ENCODE measurements around the gene SCO1.

Gene SCO1

DNA sequence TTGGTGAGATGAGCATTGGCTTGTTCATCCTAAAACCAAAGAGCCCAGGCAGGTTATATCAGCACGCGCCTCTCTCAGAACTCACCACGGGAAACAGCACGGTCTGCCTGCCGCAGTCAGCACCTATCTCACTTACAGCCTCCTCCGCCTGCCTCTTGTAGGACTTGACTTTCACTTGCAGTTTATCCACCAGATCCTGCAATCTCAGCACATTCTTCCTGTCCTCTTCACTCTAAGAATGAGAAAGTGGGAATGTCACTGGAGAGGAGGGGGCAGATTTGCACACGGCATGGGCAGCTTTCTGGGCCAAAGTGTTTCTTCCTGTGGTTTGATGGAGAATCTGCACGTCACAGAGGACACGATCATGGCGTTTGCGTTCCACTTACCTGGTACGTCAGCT lies 67.6 kb downstream of the SCO1 start:
- no peak overlapping the region for H3K27ac ChIP-seq
- CTCF ChIA-PET = interaction anchor here (0.6 to 2.4 kb wide), 3 partner anchors 17 to 1351 kb away, joined by 3 to 13 read pairs (median 4); no protein-coding TSS in a partner anchor
- POLR2A ChIA-PET (ENCODE audit: low non-redundant PET) = no interaction called here
- DNase-seq (ENCODE audit: low spot score) = no peak
- TF ChIP-seq, protein P1, sequence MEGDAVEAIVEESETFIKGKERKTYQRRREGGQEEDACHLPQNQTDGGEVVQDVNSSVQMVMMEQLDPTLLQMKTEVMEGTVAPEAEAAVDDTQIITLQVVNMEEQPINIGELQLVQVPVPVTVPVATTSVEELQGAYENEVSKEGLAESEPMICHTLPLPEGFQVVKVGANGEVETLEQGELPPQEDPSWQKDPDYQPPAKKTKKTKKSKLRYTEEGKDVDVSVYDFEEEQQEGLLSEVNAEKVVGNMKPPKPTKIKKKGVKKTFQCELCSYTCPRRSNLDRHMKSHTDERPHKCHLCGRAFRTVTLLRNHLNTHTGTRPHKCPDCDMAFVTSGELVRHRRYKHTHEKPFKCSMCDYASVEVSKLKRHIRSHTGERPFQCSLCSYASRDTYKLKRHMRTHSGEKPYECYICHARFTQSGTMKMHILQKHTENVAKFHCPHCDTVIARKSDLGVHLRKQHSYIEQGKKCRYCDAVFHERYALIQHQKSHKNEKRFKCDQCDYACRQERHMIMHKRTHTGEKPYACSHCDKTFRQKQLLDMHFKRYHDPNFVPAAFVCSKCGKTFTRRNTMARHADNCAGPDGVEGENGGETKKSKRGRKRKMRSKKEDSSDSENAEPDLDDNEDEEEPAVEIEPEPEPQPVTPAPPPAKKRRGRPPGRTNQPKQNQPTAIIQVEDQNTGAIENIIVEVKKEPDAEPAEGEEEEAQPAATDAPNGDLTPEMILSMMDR (conservative IDR thresholded peaks at IDR 0.05; ENCODE audit: low read depth) = no peak

DNA sequence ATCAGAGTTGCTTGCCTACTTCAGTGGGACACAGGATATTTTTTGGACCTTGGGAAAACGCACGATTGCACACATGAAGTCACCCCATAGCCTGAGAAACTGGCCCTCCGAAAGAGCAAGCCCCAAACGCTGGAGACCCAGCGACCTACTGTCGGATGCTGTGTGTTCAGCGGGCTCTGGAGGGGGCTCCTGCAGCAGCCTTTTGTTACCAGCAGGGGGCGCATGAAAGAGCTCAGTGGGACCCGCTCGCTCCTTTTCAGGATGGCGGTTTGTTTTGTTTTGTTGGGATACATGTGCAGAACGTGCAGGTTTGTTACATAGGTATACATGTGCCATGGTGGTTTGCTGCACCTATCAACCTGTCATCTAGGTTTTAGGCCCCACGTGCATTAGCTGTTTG lies 68.6 kb downstream of the SCO1 start:
- DNase-seq (ENCODE audit: low spot score) = no peak
- H3K27ac ChIP-seq = no peak overlapping the region
- POLR2A ChIA-PET (ENCODE audit: low non-redundant PET) = no interaction called here
- TF ChIP-seq, protein P1 (conservative IDR thresholded peaks at IDR 0.05; ENCODE audit: low read depth) = no peak
- CTCF ChIA-PET = interaction anchor here (1.9 kb wide), 1 partner anchor 18 kb away, joined by 6 read pairs; no protein-coding TSS in a partner anchor

DNA sequence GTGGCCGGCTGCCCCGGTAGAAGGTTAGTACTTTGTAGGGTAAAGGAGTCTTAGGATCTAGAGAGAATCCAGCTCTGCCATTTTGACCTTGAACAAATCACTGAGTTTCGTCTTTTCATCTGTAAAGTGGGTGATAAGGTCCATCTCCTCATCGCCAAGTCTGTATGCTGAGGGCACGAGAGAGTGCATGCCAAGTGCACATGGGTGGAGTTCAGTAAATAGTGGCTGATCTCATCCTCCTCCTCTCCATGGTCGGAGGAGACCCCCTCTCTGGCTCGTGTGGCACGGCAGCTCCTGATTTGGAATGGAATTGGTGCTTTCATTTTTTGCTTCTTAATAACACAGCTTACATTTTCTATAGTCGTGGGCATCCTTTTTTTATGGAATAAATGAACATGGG lies 70.9 kb downstream of the SCO1 start:
- ChIA-PET CTCF (interaction anchor here (0.6 kb wide), 1 partner anchor 16 kb away, joined by 3 read pairs; no protein-coding TSS in a partner anchor), POLR2A (ENCODE audit: low non-redundant PET) (no interaction called here)
- no peak overlapping the region for H3K27ac ChIP-seq
- TF ChIP-seq, protein P1 (conservative IDR thresholded peaks at IDR 0.05; ENCODE audit: low read depth) = no peak
- no peak for DNase-seq (ENCODE audit: low spot score)

DNA sequence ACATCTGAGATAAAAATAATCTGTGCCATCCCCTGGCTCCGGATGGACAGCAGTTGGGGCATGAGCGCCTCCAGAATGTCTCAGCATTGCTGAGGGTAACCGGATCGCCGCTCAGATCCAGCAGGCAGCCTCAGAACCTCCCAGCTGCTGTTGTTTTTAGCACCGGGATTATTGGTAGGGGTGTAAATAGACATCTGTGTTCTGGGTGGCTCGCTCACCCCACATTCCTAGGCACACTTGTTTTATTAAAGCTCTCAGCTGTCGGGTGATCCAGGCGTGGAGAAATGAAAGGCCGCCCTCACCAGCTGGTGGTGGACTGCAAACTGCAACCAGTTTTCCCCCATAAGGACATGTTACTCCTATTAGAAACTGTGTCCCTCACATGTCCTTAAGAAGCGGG lies 72.4 kb downstream of the SCO1 start:
- POLR2A ChIA-PET (ENCODE audit: low non-redundant PET) = no interaction called here
- TF ChIP-seq, protein P1 (conservative IDR thresholded peaks at IDR 0.05; ENCODE audit: low read depth) = no peak
- CTCF ChIA-PET = no interaction called here
- no peak for DNase-seq (ENCODE audit: low spot score)
- no peak overlapping the region for H3K27ac ChIP-seq

DNA sequence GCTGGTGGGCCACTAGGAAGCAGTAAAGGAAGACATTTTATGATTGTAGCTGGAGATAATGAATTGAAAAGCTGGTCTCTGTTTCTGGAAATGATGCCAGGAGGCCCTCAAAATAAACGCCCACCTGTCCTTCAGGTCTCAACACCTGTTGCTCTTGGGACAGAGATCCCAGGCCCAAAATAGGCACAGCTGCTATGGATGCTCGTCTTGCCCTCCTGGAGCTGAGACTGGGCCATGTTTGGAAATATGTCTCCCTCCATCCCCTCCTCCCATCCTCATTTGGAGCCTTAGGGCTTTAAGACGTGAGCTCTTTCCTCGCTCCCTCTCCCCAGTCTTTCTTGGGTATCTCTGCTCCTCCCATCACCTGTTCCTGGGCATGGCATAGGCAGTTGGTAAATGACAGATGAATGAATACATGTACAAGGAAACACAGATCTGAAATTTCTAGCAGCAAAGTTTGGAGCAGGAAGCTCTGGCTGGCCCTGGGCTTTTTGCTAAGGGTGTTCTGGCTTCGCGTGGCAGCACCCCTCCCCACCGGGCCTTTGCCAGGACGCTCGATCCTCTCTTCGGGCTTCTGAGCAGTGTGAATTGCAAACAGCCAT lies 73.5 kb downstream of the SCO1 start:
- DNase-seq (ENCODE audit: low spot score) = no peak
- TF ChIP-seq, protein P1 (conservative IDR thresholded peaks at IDR 0.05; ENCODE audit: low read depth) = no peak
- peak overlapping the region; percentile 88 for H3K27ac ChIP-seq
- ChIA-PET CTCF (interaction anchor here (0.6 kb wide), 2 partner anchors 323 to 374 kb away, joined by 4 read pairs; no protein-coding TSS in a partner anchor), POLR2A (ENCODE audit: low non-redundant PET) (no interaction called here)

DNA sequence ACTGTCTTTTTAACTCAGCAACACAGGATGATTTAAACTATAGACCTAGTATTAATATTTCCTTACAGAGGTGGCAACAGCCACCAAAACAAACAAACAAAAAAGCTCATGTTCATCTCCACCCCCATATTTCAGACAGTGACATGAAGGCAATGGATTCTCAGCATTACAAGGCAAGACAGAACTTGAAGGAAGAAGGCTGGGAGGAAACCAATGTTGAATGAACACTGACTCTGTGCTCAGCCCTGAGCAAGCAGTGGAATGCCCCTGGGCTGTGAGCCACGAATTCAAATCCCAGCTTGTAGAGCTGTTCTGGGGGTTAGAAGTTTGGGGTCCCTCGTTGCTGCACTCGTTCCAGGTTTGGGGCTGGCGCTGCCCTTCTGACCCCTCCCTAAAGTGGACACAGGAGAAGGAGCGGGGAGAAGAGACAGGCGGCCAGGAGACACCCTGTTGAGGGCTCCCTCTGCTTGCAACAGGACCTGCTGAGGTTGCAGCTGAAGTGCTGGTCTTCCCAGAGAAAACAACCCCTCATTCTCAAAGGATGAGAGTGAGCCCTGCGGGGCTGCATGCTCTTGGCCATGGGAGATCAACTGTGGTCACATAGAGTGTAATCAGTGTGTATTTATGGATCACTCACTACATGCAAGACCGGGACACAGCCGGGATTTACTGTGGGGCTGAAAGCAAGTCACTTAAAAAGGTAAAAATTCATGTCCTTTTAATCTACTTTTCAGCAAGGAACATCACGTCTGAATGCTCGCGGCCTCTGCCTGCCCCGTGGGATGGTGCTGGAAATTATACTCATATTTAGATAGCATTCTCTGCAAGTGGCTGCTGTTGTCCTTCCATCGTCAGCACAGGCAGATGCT lies 74.5 kb downstream of the SCO1 start:
- peak overlapping the region; percentile 88 for H3K27ac ChIP-seq
- TF ChIP-seq, protein P1 (conservative IDR thresholded peaks at IDR 0.05; ENCODE audit: low read depth) = no peak
- CTCF ChIA-PET = interaction anchor here (0.6 to 1.6 kb wide), 3 partner anchors 23 to 322 kb away, joined by 4 to 5 read pairs (median 4); no protein-coding TSS in a partner anchor
- POLR2A ChIA-PET (ENCODE audit: low non-redundant PET) = no interaction called here
- DNase-seq (ENCODE audit: low spot score) = peak; percentile 85
